ACC112 (cell line): ENCODE data around the gene TIMM22.
"Not testable (repeated sequence)": the region's sequence is repeated elsewhere in the genome, so short reads cannot be mapped to it uniquely, and the experiment has no call there.

Experiments used
- H2AFZ ChIP-seq: fragments of 200-600 bp; sonication (generic); one replicate; pipeline ENCODE4 v1.6.0; 2017; ENCODE audit warnings: antibody characterized with exemption, low read length; ENCODE audit not compliant: unreplicated experiment
- H3K27ac ChIP-seq: fragments of 200-600 bp; sonication (generic); 2 replicates; pipeline ENCODE4 v1.5.1; 2014; ENCODE audit warnings: low read depth, mild to moderate bottlenecking, antibody characterized with exemption, low read length, moderate library complexity
- H3K27me3 ChIP-seq: fragments of 200-600 bp; sonication (generic); 2 replicates; pipeline ENCODE4 v1.6.1; 2014; ENCODE audit warnings: mild to moderate bottlenecking, antibody characterized with exemption, low read length, moderate library complexity, mixed read lengths; ENCODE audit not compliant: insufficient read depth
- H3K36me3 ChIP-seq: fragments of 200-600 bp; sonication (generic); 2 replicates; pipeline ENCODE4 v1.6.1; 2016; ENCODE audit warnings: mild to moderate bottlenecking, antibody characterized with exemption, low read length, moderate library complexity, mixed read lengths; ENCODE audit not compliant: insufficient read depth
- H3K4me1 ChIP-seq: fragments of 200-600 bp; sonication (generic); one replicate; pipeline ENCODE4 v1.6.1; 2016; ENCODE audit warnings: low read length, mixed read lengths; ENCODE audit not compliant: insufficient read depth, unreplicated experiment, control insufficient read depth
- H3K4me3 ChIP-seq: fragments of 200-600 bp; sonication (generic); 2 replicates; pipeline ENCODE4 v1.5.1; 2014; ENCODE audit warnings: mild to moderate bottlenecking, low read depth, low read length
- H3K79me2 ChIP-seq: fragments of 200-600 bp; sonication (generic); one replicate; pipeline ENCODE4 v1.6.0; 2016; ENCODE audit warnings: low read length; ENCODE audit not compliant: control insufficient read depth, unreplicated experiment, insufficient read depth

The TIMM22 gene

DNA sequence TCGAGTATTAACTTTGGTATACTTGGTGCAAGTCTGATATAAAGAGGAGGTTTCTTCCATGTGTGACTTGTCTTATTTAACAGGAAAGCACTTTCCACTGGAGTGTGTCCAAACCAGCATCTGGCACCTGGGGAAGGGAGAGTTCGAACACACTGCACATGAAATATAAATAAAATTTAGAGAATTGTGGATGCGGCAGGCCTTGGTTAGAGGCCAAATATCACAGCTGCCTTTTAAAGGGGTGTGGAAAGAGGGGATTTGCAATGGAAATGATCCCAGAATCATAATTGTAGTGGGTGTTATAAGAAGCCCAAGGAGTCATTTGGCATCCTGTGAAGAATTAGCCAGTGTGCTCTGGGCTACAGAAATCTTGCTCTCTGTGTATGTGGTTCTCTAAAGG is 13.0 kb upstream of the TIMM22 start:
- Histone ChIP-seq H3K79me2 (no peaks in the 10 kb centered on the region), H2AFZ (no peak overlapping the region), H3K27me3 (no peaks in the 10 kb centered on the region), H3K4me1 (no peaks in the 10 kb centered on the region), H3K27ac (no peak overlapping the region), H3K4me3 (no peak overlapping the region), H3K36me3 (no peaks in the 10 kb centered on the region)

GRCh38 chr17:986322-986929 is 10.5 kb upstream of the TIMM22 start:
- Histone ChIP-seq H2AFZ (no peak overlapping the region), H3K27me3 (no peaks in the 10 kb centered on the region), H3K4me1 (no peaks in the 10 kb centered on the region), H3K36me3 (no peaks in the 10 kb centered on the region), H3K27ac (no peak overlapping the region), H3K4me3 (no peak overlapping the region), H3K79me2 (no peaks in the 10 kb centered on the region)

- Histone ChIP-seq H3K27ac (no peak overlapping the region), H3K27me3 (no peaks in the 10 kb centered on the region), H3K79me2 (no peaks in the 10 kb centered on the region), H2AFZ (no peak overlapping the region), H3K4me3 (no peak overlapping the region), H3K36me3 (no peaks in the 10 kb centered on the region), H3K4me1 (no peaks in the 10 kb centered on the region)
Measured at GRCh38 chr17:987931-988330, 9.0 kb upstream of the TIMM22 start.

GRCh38 chr17:988561-988960 is 8.4 kb upstream of the TIMM22 start:
- Histone ChIP-seq H3K27me3 (no peaks in the 10 kb centered on the region), H3K36me3 (no peaks in the 10 kb centered on the region), H3K4me3 (no peak overlapping the region), H3K27ac (no peak overlapping the region), H3K4me1 (no peaks in the 10 kb centered on the region), H2AFZ (no peak overlapping the region), H3K79me2 (no peaks in the 10 kb centered on the region)

GRCh38 chr17:992933-993332 is 4.0 kb upstream of the TIMM22 start:
- H2AFZ ChIP-seq = no peak overlapping the region
- no peaks in the 10 kb centered on the region for H3K27me3 ChIP-seq
- no peak overlapping the region for H3K4me3 ChIP-seq
- H3K4me1 ChIP-seq = peaks cover 2% of the 10 kb centered on the region
- no peak overlapping the region for H3K27ac ChIP-seq
- peaks cover 10% of the 10 kb centered on the region for H3K79me2 ChIP-seq
- no peaks in the 10 kb centered on the region for H3K36me3 ChIP-seq

GRCh38 chr17:995324-995723 is 1.6 kb upstream of the TIMM22 start:
- peaks cover 15% of the 10 kb centered on the region for H3K4me1 ChIP-seq
- not testable (repeated sequence) for H3K36me3 ChIP-seq

DNA sequence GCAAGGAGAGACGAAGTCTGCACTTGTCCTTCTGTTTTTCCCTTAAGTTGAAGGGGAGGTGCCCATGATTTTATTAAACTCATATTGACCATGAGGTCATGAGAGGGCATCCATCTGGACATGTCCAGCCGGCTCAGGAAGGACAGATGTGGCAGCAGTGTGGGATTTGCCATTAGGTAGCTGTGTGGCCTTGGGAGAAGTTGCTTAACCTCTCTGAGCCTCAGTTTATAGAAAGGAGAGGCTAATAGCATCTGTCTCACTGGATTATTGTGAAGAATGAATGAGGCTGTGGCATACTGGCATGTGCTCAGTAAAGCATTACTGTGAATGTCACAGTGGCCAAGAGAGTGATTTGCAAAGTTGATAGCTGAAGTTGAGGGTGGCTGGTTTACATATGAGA is 1.2 kb downstream of the TIMM22 start:
- peaks cover 43% of the 10 kb centered on the region for H3K4me1 ChIP-seq
- H2AFZ ChIP-seq = no peak overlapping the region
- H3K79me2 ChIP-seq = peaks cover 24% of the 10 kb centered on the region
- H3K27ac ChIP-seq = no peak overlapping the region
- H3K36me3 ChIP-seq = no peaks in the 10 kb centered on the region
- no peaks in the 10 kb centered on the region for H3K27me3 ChIP-seq
- H3K4me3 ChIP-seq = peak overlapping the region; percentile 100

More at GRCh38 chr17:995324-995723, 1.6 kb upstream of the TIMM22 start:
- H3K27ac ChIP-seq, H3K27me3 ChIP-seq, H2AFZ ChIP-seq, H3K4me3 ChIP-seq: not testable (repeated sequence)
- H3K79me2 ChIP-seq = peaks cover 24% of the 10 kb centered on the region

GRCh38 chr17:1000597-1001461 is 3.9 kb downstream of the TIMM22 start:
- H3K36me3 ChIP-seq = no peaks in the 10 kb centered on the region
- H3K27me3 ChIP-seq = no peaks in the 10 kb centered on the region
- peaks cover 53% of the 10 kb centered on the region for H3K4me1 ChIP-seq

DNA sequence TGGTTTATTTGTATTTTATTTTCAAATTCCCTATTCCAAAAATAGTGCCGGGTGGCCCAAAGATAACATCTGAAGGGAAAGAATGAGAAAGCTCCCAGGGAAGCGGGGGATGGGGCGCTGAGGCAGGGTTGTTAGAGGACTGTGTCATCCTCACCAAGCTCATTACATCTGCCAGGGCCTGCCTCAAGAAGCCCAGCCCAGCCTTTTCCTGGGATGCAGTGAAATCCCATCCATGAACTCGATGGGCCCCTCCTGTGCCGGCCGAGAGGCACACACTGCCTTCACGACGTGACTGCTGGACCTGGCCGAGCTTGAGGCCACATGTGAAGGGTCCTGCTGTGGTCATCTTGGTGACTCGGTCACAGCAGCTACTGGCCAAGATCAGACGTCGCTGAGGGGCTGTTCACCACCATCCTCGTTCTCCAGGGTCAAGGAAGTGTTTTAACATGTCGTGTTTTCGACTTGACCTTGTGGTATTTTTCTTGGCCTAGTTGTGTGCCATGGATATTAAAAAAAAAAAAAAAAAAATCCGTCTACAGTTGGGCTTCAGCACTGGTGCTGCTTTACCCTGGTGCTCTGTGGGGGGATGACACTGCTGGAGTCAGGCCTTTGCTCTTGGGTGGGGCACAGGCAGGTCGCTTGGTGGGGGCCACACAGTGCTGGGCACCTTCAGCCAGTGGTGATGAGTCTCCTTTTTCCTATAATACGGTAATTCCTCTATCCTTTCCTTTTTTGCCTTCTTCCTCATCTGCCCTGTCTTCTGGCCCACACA is 4.9 kb downstream of the TIMM22 start:
- Histone ChIP-seq H3K27me3 (no peaks in the 10 kb centered on the region), H3K4me3 (no peak overlapping the region), H3K4me1 (peaks cover 54% of the 10 kb centered on the region), H3K79me2 (peaks cover 24% of the 10 kb centered on the region), H3K27ac (peak overlapping the region; percentile 76), H2AFZ (no peak overlapping the region), H3K36me3 (no peaks in the 10 kb centered on the region)

More at GRCh38 chr17:1000597-1001461, 3.9 kb downstream of the TIMM22 start:
- Histone ChIP-seq H3K4me3 (no peak overlapping the region), H3K79me2 (peaks cover 24% of the 10 kb centered on the region), H3K27ac (peak overlapping the region; percentile 76), H2AFZ (no peak overlapping the region)

- no peak overlapping the region for H2AFZ ChIP-seq
- no peak overlapping the region for H3K4me3 ChIP-seq
- H3K4me1 ChIP-seq = peaks cover 54% of the 10 kb centered on the region
- H3K79me2 ChIP-seq = peaks cover 19% of the 10 kb centered on the region
- no peaks in the 10 kb centered on the region for H3K27me3 ChIP-seq
- H3K27ac ChIP-seq = peak overlapping the region; percentile 76
- no peaks in the 10 kb centered on the region for H3K36me3 ChIP-seq
Measured at GRCh38 chr17:1002412-1002753, 5.5 kb downstream of the TIMM22 start.
